ENCODE data around the gene HAGHL.
A peak's percentile ranks its signal among the peaks of the same experiment; 100 is the strongest.
"Not testable (repeated sequence)": the region's sequence is repeated elsewhere in the genome, so short reads cannot be mapped to it uniquely, and the experiment has no call there.

HAGHL gene

DNA sequence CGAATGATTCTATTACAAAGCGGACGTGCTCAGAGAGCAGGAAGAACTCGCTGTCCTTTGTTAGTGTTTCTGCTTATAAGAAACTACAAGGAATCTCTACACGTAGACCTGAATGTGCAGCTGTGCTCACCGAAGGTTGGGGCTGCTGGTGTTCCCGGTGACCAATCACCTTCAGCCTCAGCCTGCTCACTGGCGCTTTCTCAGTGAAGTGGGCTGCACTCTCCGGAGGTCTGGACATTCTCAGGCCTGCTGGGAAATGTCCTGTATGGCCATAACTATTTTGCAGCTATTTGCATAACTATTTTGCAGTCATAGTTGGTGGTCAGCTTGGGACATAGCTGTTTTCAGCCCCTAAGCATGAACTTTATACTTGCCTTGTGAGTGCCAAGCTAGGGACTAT is 23.6 kb downstream of the HAGHL start:
- no peak for DNase-seq

- DNase-seq: peak in 5 of 56 donors; percentile 3 to 41 (median 13)
Measured at GRCh38 chr16:751152-752006, 24.5 kb downstream of the HAGHL start.

GRCh38 chr16:752007-752312 is 25.1 kb downstream of the HAGHL start:
- no peak for DNase-seq

- not testable (repeated sequence) for DNase-seq
Measured at GRCh38 chr16:754121-754607, 27.3 kb downstream of the HAGHL start.

- DNase-seq: no peak
Measured at GRCh38 chr16:754656-755055, 27.8 kb downstream of the HAGHL start.

- no peak for DNase-seq
Measured at GRCh38 chr16:756428-756827, 29.5 kb downstream of the HAGHL start.

GRCh38 chr16:759110-759910 is 32.4 kb downstream of the HAGHL start:
- DNase-seq: no peak

DNA sequence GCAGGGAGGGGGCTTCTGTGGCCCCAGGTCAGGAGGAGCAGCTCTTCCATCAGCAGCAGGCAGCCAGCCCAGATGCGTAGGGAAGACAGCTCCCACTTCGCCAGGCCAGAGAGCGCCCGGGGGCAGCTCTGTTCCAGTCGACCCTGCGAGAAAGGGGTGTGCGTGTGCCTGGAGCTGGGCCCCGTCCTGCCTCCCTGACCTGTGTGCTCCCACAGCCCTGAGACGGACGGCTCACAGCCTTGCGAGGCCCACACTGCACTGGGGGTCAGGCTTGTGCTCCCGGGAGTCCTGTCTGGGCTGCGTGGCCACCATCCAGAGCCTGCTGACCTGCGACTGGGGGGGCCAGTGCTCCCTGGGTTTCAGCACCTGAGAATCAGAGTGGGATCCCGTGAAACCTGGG is 33.2 kb downstream of the HAGHL start:
- no peak for DNase-seq

DNA sequence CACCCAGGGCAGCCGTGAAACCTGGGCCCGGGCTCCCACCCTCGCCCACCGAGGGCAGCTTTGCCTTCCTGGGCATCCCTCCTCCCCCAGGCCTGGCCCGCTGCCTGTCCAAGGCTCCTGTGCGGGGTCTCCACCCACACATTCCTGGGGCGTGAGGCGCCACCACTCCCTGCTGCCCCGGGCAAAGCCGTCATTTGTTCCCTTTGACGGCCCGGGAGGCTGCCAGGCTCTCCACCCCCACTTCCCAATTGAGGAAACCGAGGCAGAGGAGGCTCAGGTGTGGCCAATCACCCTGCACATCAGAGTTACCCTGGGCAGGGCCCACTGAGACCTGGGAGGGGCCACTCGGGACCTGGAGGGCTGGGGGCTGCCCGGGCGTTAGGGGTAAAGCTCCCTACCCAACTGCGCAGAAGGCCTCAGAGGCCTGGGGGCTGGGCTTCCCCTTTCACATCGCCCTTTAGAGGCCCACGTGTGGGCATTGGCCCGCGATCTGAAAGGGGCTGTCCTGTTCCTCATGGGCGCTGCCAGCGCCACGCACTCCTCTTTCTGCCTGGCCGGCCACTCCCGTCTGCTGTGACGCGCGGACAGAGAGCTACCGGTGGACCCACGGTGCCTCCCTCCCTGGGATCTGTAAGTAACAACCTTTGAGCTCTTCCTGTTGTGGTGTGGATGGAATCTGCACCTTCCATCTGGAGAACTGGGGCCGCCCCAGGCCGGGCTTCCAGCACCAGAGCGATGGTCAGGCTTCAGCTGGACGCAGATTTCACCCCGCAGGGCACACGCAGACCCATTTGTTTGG is 33.8 kb downstream of the HAGHL start, which contains the start of gene MSLN:
Gene MSLN (plus strand): TSS at position 190 of the 799 bp plus-strand sequence. CDS start 1,947 bp downstream, outside the sequence.
- no peak for DNase-seq

DNA sequence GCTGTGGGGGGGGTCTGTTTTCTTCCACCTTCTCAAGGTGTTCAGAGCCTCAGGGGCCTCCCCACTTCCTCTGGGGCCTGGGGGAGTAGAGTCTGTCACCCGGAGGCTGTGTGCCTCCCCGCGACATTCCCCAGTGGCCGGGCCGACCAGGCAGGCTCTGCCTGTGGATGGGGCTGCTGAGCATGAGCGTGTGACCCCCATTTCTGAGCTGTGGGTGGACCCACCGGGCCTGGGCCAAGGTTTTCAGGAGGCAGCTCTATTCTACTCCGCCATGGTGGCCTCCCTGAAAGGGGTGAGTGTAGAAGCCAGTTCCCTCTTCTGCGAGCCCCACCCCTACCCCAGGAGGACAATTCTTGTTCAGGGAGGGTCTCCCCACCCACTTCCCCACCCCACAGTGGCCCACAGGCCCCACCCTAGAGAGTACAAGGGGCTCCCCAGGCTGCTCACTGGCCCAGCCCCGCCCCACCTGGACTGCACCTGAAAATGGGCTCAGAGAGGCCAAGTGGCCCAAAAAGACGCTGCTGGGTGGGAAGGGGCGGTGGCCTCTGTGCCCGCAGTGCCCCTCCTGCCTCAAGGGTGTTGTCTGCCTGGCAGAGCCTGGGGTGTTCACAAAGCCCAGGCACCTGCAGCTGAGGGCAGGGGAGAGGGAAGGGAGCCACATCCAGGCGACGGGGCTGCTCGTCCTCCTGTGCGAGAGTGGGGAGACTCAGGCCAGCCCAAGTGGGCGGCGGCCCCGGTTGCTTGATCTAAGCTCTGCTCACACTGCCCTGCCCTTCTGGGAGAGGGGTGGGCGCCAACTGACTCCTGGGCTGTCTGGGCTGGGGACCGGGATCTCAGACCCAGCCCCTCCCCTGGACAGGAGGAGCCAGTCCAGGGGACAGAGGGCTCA is 35.0 kb downstream of the HAGHL start:
- no peak for DNase-seq

GRCh38 chr16:762595-763268 is 35.8 kb downstream of the HAGHL start:
- DNase-seq: no peak

- no peak for DNase-seq
Measured at GRCh38 chr16:763369-764183, 36.7 kb downstream of the HAGHL start.

DNA sequence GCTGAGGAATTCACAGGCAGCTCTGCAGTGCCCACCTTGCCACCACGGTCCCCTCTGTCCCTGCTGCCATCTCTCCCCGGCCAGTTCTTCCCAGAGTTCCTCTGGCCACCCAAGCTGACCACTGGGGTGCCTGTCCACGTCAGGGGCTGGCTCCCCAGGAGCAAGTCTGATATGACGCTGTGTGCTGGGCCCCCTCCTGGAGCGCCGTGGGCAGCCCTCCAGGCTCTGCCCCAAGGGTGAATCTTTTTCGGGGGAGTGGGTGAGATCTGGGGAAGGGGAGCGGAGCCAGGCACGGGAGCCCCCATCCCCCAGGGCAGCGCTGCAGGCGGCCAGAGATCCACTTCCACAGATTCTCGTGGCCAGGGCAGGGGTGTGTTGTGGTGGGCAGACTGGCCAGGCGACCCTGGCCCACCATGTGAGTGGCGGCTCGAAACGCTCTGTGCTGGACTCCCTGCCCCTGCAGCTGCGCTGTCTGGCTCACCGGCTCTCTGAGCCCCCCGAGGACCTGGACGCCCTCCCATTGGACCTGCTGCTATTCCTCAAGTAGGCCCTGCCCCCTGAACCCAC is 37.4 kb downstream of the HAGHL start:
- no peak for DNase-seq

- DNase-seq: no peak
Measured at GRCh38 chr16:764848-765487, 38.1 kb downstream of the HAGHL start.

- DNase-seq: no peak
Measured at GRCh38 chr16:765488-765865, 38.6 kb downstream of the HAGHL start.

- DNase-seq: no peak
Measured at GRCh38 chr16:766008-766819, 39.3 kb downstream of the HAGHL start.
